Caco-2 (cell line): ENCODE measurements around the gene SLX4IP. TPM values are rescaled to one million over a fixed set of nuclear protein-coding genes. Genes with fewer than 3 reads are reported as not detected.
"Not testable (repeated sequence)": the region's sequence is repeated elsewhere in the genome, so short reads cannot be mapped to it uniquely, and the experiment has no call there.

Source experiments
- BruUV-seq: library from RNA; stranded (reverse); fragments of 400-500 nt; replicated peaks from 2 replicates; lab custom pipeline; 2021; lab: Mats Ljungman, UMichigan
- CTCF ChIA-PET: fragments of 300-600 bp; sonication (Branson Sonifier 250); formaldehyde crosslinking; loops from one replicate; lab custom pipeline; 2022; ENCODE audit warnings: antibody characterized with exemption; lab: Charles Lee
- POLR2A ChIA-PET: fragments of 300-600 bp; sonication (Branson Sonifier 250); formaldehyde crosslinking; loops from one replicate; lab custom pipeline; 2022; ENCODE audit warnings: antibody characterized with exemption; lab: Charles Lee
- DNase-seq, 2 experiments: peaks; one replicate each; pipeline versions ENCODE4 v3.0.0 to v3.0.0-alpha.2; 2020 to 2022
- H3K27me3 ChIP-seq: replicated peaks from 2 replicates; pipeline ENCODE4 v1.6.0; 2011; ENCODE audit warnings: low read length; ENCODE audit not compliant: control insufficient read depth, insufficient read depth
- H3K36me3 ChIP-seq: 2 replicates; pipeline ENCODE4 v1.5.1; 2011; ENCODE audit warnings: low read length; ENCODE audit not compliant: control insufficient read depth, insufficient read depth
- H3K4me1 ChIP-seq: fragments of 250-450 bp; sonication (Bioruptor Pico); 2 replicates; pipeline ENCODE4 v1.5.1; 2020; ENCODE audit warnings: mild to moderate bottlenecking
- H3K4me3 ChIP-seq: 2 replicates; pipeline ENCODE4 v1.5.1; 2011; ENCODE audit warnings: low read depth, mild to moderate bottlenecking, control low read depth, low read length
- H3K9me3 ChIP-seq: fragments of 250-450 bp; sonication (Bioruptor Pico); 2 replicates; pipeline ENCODE4 v1.5.1; 2020; ENCODE audit warnings: mild to moderate bottlenecking, moderate library complexity
- H3K27ac Mint-ChIP-seq: one replicate; pipeline ENCODE4 v1.8.0; 2022; ENCODE audit warnings: mixed read lengths; ENCODE audit not compliant: unreplicated experiment
- H3K27me3 Mint-ChIP-seq: one replicate; pipeline ENCODE4 v1.8.0; 2022; ENCODE audit warnings: mixed read lengths; ENCODE audit not compliant: insufficient read depth, unreplicated experiment
- H3K36me3 Mint-ChIP-seq: one replicate; pipeline ENCODE4 v1.8.0; 2022; ENCODE audit warnings: mild to moderate bottlenecking, mixed read lengths; ENCODE audit not compliant: insufficient read depth, unreplicated experiment
- H3K4me1 Mint-ChIP-seq: one replicate; pipeline ENCODE4 v1.8.0; 2022; ENCODE audit warnings: low read depth, mixed read lengths; ENCODE audit not compliant: unreplicated experiment
- H3K4me3 Mint-ChIP-seq: one replicate; pipeline ENCODE4 v1.8.0; 2022; ENCODE audit warnings: mild to moderate bottlenecking, moderate library complexity, mixed read lengths; ENCODE audit not compliant: unreplicated experiment
- H3K9me3 Mint-ChIP-seq: one replicate; pipeline ENCODE4 v1.8.0; 2022; ENCODE audit warnings: mixed read lengths; ENCODE audit not compliant: unreplicated experiment
- CTCF ChIP-seq, 2 experiments: fragments of 200-600 bp in 1 of 2; IDR thresholded peaks; 1 replicate in 1 of 2; 2 replicates in 1 of 2; pipeline versions ENCODE4 v1.5.1 to v1.8.0; 2011 to 2022; ENCODE audit warnings: antibody characterized with exemption in 1 of 2, control low read depth in 1 of 2, inconsistent platforms in 1 of 2, low read depth in 1 of 2, low read length in 1 of 2, mild to moderate bottlenecking in 1 of 2, moderate library complexity in 1 of 2; ENCODE audit not compliant: insufficient read depth in 1 of 2, severe bottlenecking in 1 of 2, unreplicated experiment in 1 of 2
- intact Hi-C: fragments of 100-400 bp; cut with micrococcal nuclease; formaldehyde crosslinking; loops from one replicate; pipeline ENCODE4 v1.10.0; 2022; ENCODE audit not compliant: unreplicated experiment
- total RNA-seq: library from RNA; stranded (reverse); gene quantifications from 2 replicates; pipeline ENCODE4 v1.2.3, GENCODE V29; 2022

SLX4IP gene
- total RNA-seq, 1 experiment from 2014 or later = 8.5 TPM

- intact Hi-C loops = no loop called here
- Mint-ChIP-seq H3K4me1 (no peaks in the 10 kb centered on the region), H3K36me3 (no peaks in the 10 kb centered on the region), H3K9me3 (no peaks in the 10 kb centered on the region), H3K27me3 (peaks cover 5% of the 10 kb centered on the region), H3K27ac (no peak overlapping the region), H3K4me3 (no peak overlapping the region)
- Histone ChIP-seq H3K27me3 (no peaks in the 10 kb centered on the region), H3K9me3 (peaks cover 5% of the 10 kb centered on the region; the same call in 1 of the 2 replicates), H3K4me1 (no peaks in the 10 kb centered on the region), H3K36me3 (no peaks in the 10 kb centered on the region), H3K4me3 (no peak overlapping the region)
- POLR2A ChIA-PET = no interaction called here
- CTCF ChIA-PET = no interaction called here
- TF ChIP-seq CTCF (IDR thresholded peaks at IDR 0.05; ENCODE audit: insufficient read depth in 1 of 2, low read depth in 1 of 2, low read length in 1 of 2, severe bottlenecking in 1 of 2, unreplicated experiment in 1 of 2) = no peak
- DNase-seq = no peak
- BruUV-seq = no TSS peak
These were observed 47.4 kb upstream of the SLX4IP start for GRCh38 chr20:10387686-10388085.

GRCh38 chr20:10388597-10388996, 46.5 kb upstream of the SLX4IP start:
- H3K36me3 Mint-ChIP-seq = no peaks in the 10 kb centered on the region
- intact Hi-C loops = no loop called here
- H3K4me1 Mint-ChIP-seq = no peaks in the 10 kb centered on the region
- DNase-seq = no peak
- Histone ChIP-seq H3K9me3 (peaks cover 5% of the 10 kb centered on the region; the same call in 1 of the 2 replicates), H3K36me3 (no peaks in the 10 kb centered on the region), H3K27me3 (no peaks in the 10 kb centered on the region), H3K4me3 (no peak overlapping the region), H3K4me1 (no peaks in the 10 kb centered on the region)
- no peak overlapping the region for H3K27ac Mint-ChIP-seq
- no peak overlapping the region for H3K4me3 Mint-ChIP-seq
- no TSS peak for BruUV-seq
- POLR2A ChIA-PET = no interaction called here
- CTCF ChIA-PET = no interaction called here
- no peaks in the 10 kb centered on the region for H3K9me3 Mint-ChIP-seq
- H3K27me3 Mint-ChIP-seq = peaks cover 5% of the 10 kb centered on the region
- no peak for TF ChIP-seq CTCF (IDR thresholded peaks at IDR 0.05; ENCODE audit: insufficient read depth in 1 of 2, low read depth in 1 of 2, low read length in 1 of 2, severe bottlenecking in 1 of 2, unreplicated experiment in 1 of 2)

GRCh38 chr20:10390709-10391108, 44.4 kb upstream of the SLX4IP start:
- H3K4me1 Mint-ChIP-seq = no peaks in the 10 kb centered on the region
- H3K36me3 ChIP-seq = no peaks in the 10 kb centered on the region
- ChIA-PET CTCF (no interaction called here), POLR2A (no interaction called here)
- no peak for TF ChIP-seq CTCF (IDR thresholded peaks at IDR 0.05; ENCODE audit: insufficient read depth in 1 of 2, low read depth in 1 of 2, low read length in 1 of 2, severe bottlenecking in 1 of 2, unreplicated experiment in 1 of 2)
- no peaks in the 10 kb centered on the region for H3K9me3 Mint-ChIP-seq
- H3K4me3 Mint-ChIP-seq = no peak overlapping the region
- no peaks in the 10 kb centered on the region for H3K27me3 ChIP-seq
- intact Hi-C loops = no loop called here
- H3K4me3 ChIP-seq = no peak overlapping the region
- no peak for DNase-seq
- peaks cover 5% of the 10 kb centered on the region for H3K27me3 Mint-ChIP-seq
- no peak overlapping the region for H3K27ac Mint-ChIP-seq
- H3K9me3 ChIP-seq = peaks cover 5% of the 10 kb centered on the region; the same call in 1 of the 2 replicates
- H3K4me1 ChIP-seq = no peaks in the 10 kb centered on the region
- H3K36me3 Mint-ChIP-seq = no peaks in the 10 kb centered on the region
- no TSS peak for BruUV-seq

- H3K27ac Mint-ChIP-seq, H3K4me3 ChIP-seq, H3K9me3 ChIP-seq, H3K27me3 Mint-ChIP-seq, DNase-seq, H3K27me3 ChIP-seq, H3K4me3 Mint-ChIP-seq, H3K36me3 ChIP-seq, H3K4me1 Mint-ChIP-seq, intact Hi-C loops, H3K9me3 Mint-ChIP-seq, CTCF ChIA-PET, H3K4me1 ChIP-seq, H3K36me3 Mint-ChIP-seq, BruUV-seq, POLR2A ChIA-PET: not testable (repeated sequence)
These were observed 40.4 kb upstream of the SLX4IP start for GRCh38 chr20:10394752-10395151.
